GM12878 (cell line): ENCODE results near the gene GTF2F2. TPM values are rescaled to one million over a fixed set of nuclear protein-coding genes. Genes with fewer than 3 reads are reported as not detected.

ENCODE experiments used
- ATAC-seq: fragments of 200-7000 bp; cut with Tn5 transposase; 3 replicates; pipeline ENCODE4 v1.9.1; 2020; ENCODE audit warnings: mild to moderate bottlenecking, moderate library complexity
- BruUV-seq: library from RNA; stranded (reverse); fragments of 400-500 nt; replicated peaks from 2 replicates; lab custom pipeline; 2021; lab: Mats Ljungman, UMichigan
- CTCF ChIA-PET: fragments of 300-600 bp; sonication (Branson Sonifier 250); formaldehyde crosslinking; extraction: SDS; loops from one replicate; lab custom pipeline; 2021; ENCODE audit warnings: inconsistent platforms; lab: Yijun Ruan, JAX
- POLR2A ChIA-PET: fragments of 350-600 bp; formaldehyde crosslinking; extraction: SDS; loops from one replicate; lab custom pipeline; 2021; ENCODE audit warnings: inconsistent platforms; lab: Charles Lee
- RAD21 ChIA-PET: fragments of 300-600 bp; sonication (Branson Sonifier 250); formaldehyde crosslinking; loops from one replicate; lab custom pipeline; 2023; ENCODE audit warnings: antibody characterized with exemption; ENCODE audit not compliant: unreplicated experiment; lab: Charles Lee
- SMC1A ChIA-PET: fragments of 300-600 bp; sonication (Branson Sonifier 250); formaldehyde crosslinking; loops from one replicate; lab custom pipeline; 2023; ENCODE audit not compliant: unreplicated experiment, uncharacterized antibody; lab: Charles Lee
- DNase-seq: peaks from one replicate; pipeline ENCODE4 v3.0.0-alpha.2; 2011; ENCODE audit warnings: low read depth, low spot score
- FAIRE-seq: peaks from 3 replicates; lab custom pipeline; 2011; peaks lifted over from hg19 to GRCh38; lab: Jason Lieb, UNC
- H2AFZ ChIP-seq: 2 replicates; pipeline ENCODE4 v1.6.0; 2011; ENCODE audit warnings: low read depth, low read length, control low read depth; ENCODE audit not compliant: control insufficient read depth
- H3K27ac ChIP-seq: 2 replicates; pipeline ENCODE4 v1.5.1; 2011; ENCODE audit warnings: control low read depth; ENCODE audit not compliant: control insufficient read depth, insufficient read depth
- H3K27me3 ChIP-seq, 2 experiments: replicated peaks in 1 of 2; 2 replicates each; pipeline versions ENCODE4 v1.6.0 to v1.6.1; 2011; ENCODE audit warnings: low read length in 1 of 2; ENCODE audit not compliant: control insufficient read depth in 2 of 2, insufficient read depth in 2 of 2
- H3K36me3 ChIP-seq, 2 experiments: 2 replicates each; pipeline ENCODE4 v1.5.1; 2011; ENCODE audit warnings: low read length in 1 of 2; ENCODE audit not compliant: control insufficient read depth in 2 of 2, insufficient read depth in 2 of 2
- H3K4me1 ChIP-seq: 2 replicates; pipeline ENCODE4 v1.6.1; 2011; ENCODE audit warnings: mild to moderate bottlenecking, low read length, moderate library complexity, mixed read lengths; ENCODE audit not compliant: control insufficient read depth, insufficient read depth
- H3K4me2 ChIP-seq: 2 replicates; pipeline ENCODE4 v1.6.0; 2011; ENCODE audit warnings: control low read depth; ENCODE audit not compliant: control insufficient read depth, insufficient read depth
- H3K4me3 ChIP-seq: fragments of 200-600 bp; sonication (generic); 2 replicates; pipeline ENCODE4 v1.5.1; 2016
- H3K79me2 ChIP-seq: 2 replicates; pipeline ENCODE4 v1.6.0; 2011; ENCODE audit warnings: low read length; ENCODE audit not compliant: control insufficient read depth, insufficient read depth
- H3K9ac ChIP-seq: 2 replicates; pipeline ENCODE4 v1.8.0; 2011; ENCODE audit warnings: low read length, control low read depth, mixed read lengths; ENCODE audit not compliant: control insufficient read depth, insufficient read depth
- H3K9me3 ChIP-seq: replicated peaks from 3 replicates; pipeline ENCODE4 v1.5.1; 2011; ENCODE audit warnings: mild to moderate bottlenecking, low read length; ENCODE audit not compliant: control insufficient read depth, insufficient read depth
- H4K20me1 ChIP-seq: 2 replicates; pipeline ENCODE4 v1.6.0; 2011; ENCODE audit not compliant: control insufficient read depth, insufficient read depth
- BACH1 ChIP-seq: fragments of 450-650 bp; IDR thresholded peaks from 2 replicates; pipeline ENCODE4 v1.6.1; 2017; ENCODE audit warnings: mild to moderate bottlenecking, borderline replicate concordance
- CBFB ChIP-seq: IDR thresholded peaks from 2 replicates; pipeline ENCODE4 v1.6.1; 2016; ENCODE audit warnings: antibody characterized with exemption, low read depth
- CEBPZ ChIP-seq: fragments of 150-350 bp; IDR thresholded peaks from 2 replicates; pipeline ENCODE4 v1.6.1; 2016; ENCODE audit warnings: low read depth, low read length
- CHD1 ChIP-seq: IDR thresholded peaks from 2 replicates; pipeline ENCODE4 v1.6.1; 2012; ENCODE audit warnings: low read depth, low read length, improper control_type of control experiment
- E4F1 ChIP-seq: fragments of 450-650 bp; IDR thresholded peaks from 2 replicates; pipeline ENCODE4 v1.6.1; 2018; ENCODE audit warnings: borderline replicate concordance, mild to moderate bottlenecking; ENCODE audit not compliant: partially characterized antibody
- GATAD2B ChIP-seq: fragments of 450-650 bp; conservative IDR thresholded peaks from 2 replicates; pipeline ENCODE4 v1.6.1; 2017; ENCODE audit warnings: low read depth, mild to moderate bottlenecking, moderate library complexity
- KLF5 ChIP-seq: fragments of 450-650 bp; IDR thresholded peaks from 2 replicates; pipeline ENCODE4 v1.6.1; 2014; ENCODE audit warnings: mild to moderate bottlenecking; ENCODE audit not compliant: partially characterized antibody
- MAX ChIP-seq: IDR thresholded peaks from 2 replicates; pipeline ENCODE4 v1.6.1; 2012; ENCODE audit warnings: low read depth, low read length, improper control_type of control experiment
- NR2C2 ChIP-seq: IDR thresholded peaks from 2 replicates; pipeline ENCODE4 v1.6.1; 2011; ENCODE audit warnings: borderline replicate concordance, low read depth; ENCODE audit not compliant: control insufficient read depth, insufficient read length
- NRF1 ChIP-seq: conservative IDR thresholded peaks from 2 replicates; pipeline ENCODE4 v1.6.1; 2011; ENCODE audit warnings: mild to moderate bottlenecking, low read depth, low read length, improper control_type of control experiment
- SIN3A ChIP-seq: IDR thresholded peaks from 2 replicates; pipeline ENCODE4 v1.6.1; 2012; ENCODE audit warnings: low read depth, low read length, improper control_type of control experiment
- TARDBP ChIP-seq: IDR thresholded peaks from 2 replicates; pipeline ENCODE4 v1.6.1; 2016; ENCODE audit warnings: borderline replicate concordance
- USF2 ChIP-seq: IDR thresholded peaks from 2 replicates; pipeline ENCODE4 v1.6.1; 2011; ENCODE audit warnings: low read depth, low read length, improper control_type of control experiment, borderline replicate concordance
- WRNIP1 ChIP-seq: IDR thresholded peaks from 2 replicates; pipeline ENCODE4 v1.6.1; 2011; ENCODE audit warnings: low read depth, low read length, improper control_type of control experiment, borderline replicate concordance
- ZBED1 ChIP-seq: IDR thresholded peaks from 2 replicates; pipeline ENCODE4 v1.6.1; 2016; ENCODE audit warnings: borderline replicate concordance
- ZNF207 ChIP-seq: fragments of 450-650 bp; IDR thresholded peaks from 2 replicates; pipeline ENCODE4 v1.6.1; 2014; ENCODE audit warnings: antibody characterized with exemption, mild to moderate bottlenecking, borderline replicate concordance
- ZSCAN29 ChIP-seq: fragments of 450-650 bp; IDR thresholded peaks from 2 replicates; pipeline ENCODE4 v1.6.1; 2017; ENCODE audit warnings: mild to moderate bottlenecking, moderate library complexity
- WGBS: methylation state at CpG from one replicate; pipeline ENCODE4 v1.1.6; 2016; ENCODE audit warnings: low lambda C conversion rate; ENCODE audit not compliant: insufficient replicate concordance, insufficient coverage; ENCODE audit errors: missing lambda C conversion rate; 5-methylcytosine and 5-hydroxymethylcytosine counted together
- in situ Hi-C: fragments of 300-500 bp; cut with MboI; formaldehyde crosslinking; loops from 9 replicates; pipeline ENCODE4 v1.14.3; 2018; ENCODE audit warnings: mixed read lengths
- intact Hi-C: fragments of 100-400 bp; cut with micrococcal nuclease; formaldehyde crosslinking; loops from one replicate; pipeline ENCODE4 v1.14.2; 2022; ENCODE audit not compliant: unreplicated experiment
- polyA plus RNA-seq, 11 experiments: library from polyadenylated mRNA; depleted of rRNA in 4 of 11; unstranded in 6 of 11; stranded (reverse) in 5 of 11; fragments of >200 nt; fragmentation: Nextera tagmentation in 4 of 11; fragmentation: Illumina TruSeq in 1 of 11; extraction: Ambion mirVana in 4 of 11; extraction: Trizol in 1 of 11; gene quantifications; 1 replicate in 1 of 11; 2 replicates in 10 of 11; pipeline versions ENCODE4 v1.2.1 to v1.2.3, GENCODE V29; 2011 to 2016; ENCODE audit warnings: inconsistent platforms in 2 of 11, missing spikeins in 2 of 11, low read depth in 1 of 11
- total RNA-seq, 4 experiments: library from RNA; depleted of rRNA in 3 of 4; stranded (reverse); fragments of >200 nt in 3 of 4; fragmentation: Illumina TruSeq in 1 of 4; extraction: Trizol in 1 of 4; gene quantifications; 2 replicates each; pipeline versions ENCODE4 v1.2.1 to v1.2.3, GENCODE V29; 2013 to 2021

The GTF2F2 gene
- total and polyA plus RNA-seq, 10 of the 15 experiments (the other 5 are each of a cell fraction or from before 2014, with no cell fraction given) = 14.5 to 30.8 (median 22.6) TPM

- WGBS = 97% methylated on average over 4 of the region's 4 CpGs
- RAD21 ChIA-PET = no interaction called here
- Histone ChIP-seq H3K4me2 (no peak overlapping the region), H3K4me1 (peaks cover 9% of the 10 kb centered on the region; the same call in 1 of the 2 replicates), H3K9ac (no peak overlapping the region), H3K27ac (no peak overlapping the region), H3K9me3 (no peaks in the 10 kb centered on the region), H3K36me3 (no peaks in the 10 kb centered on the region), H2AFZ (no peak overlapping the region), H3K4me3 (no peak overlapping the region), H4K20me1 (no peaks in the 10 kb centered on the region), H3K27me3 (no peaks in the 10 kb centered on the region; a peak in 1 of 4 replicates), H3K79me2 (no peaks in the 10 kb centered on the region)
- in situ Hi-C loops (no loop called here), intact Hi-C loops (no loop called here)
- POLR2A ChIA-PET = no interaction called here
- no TSS peak for BruUV-seq
- SMC1A ChIA-PET = no interaction called here
- FAIRE-seq (no peak), ATAC-seq (no peak), DNase-seq (no peak)
- CTCF ChIA-PET = no interaction called here
- no peak for TF ChIP-seq CEBPZ
- no peak for TF ChIP-seq TARDBP
- no peak for TF ChIP-seq SIN3A
- TF ChIP-seq ZSCAN29 = no peak
- TF ChIP-seq ZBED1 = no peak
- TF ChIP-seq CBFB = no peak
- TF ChIP-seq MAX = no peak
- no peak for TF ChIP-seq ZNF207
- TF ChIP-seq BACH1 = no peak
- no peak for TF ChIP-seq CHD1
- no peak for TF ChIP-seq NR2C2
- no peak for TF ChIP-seq NRF1
- TF ChIP-seq KLF5 = no peak
- no peak for TF ChIP-seq USF2
- no peak for TF ChIP-seq E4F1
- TF ChIP-seq WRNIP1 = no peak
- TF ChIP-seq GATAD2B = no peak
Observed at GRCh38 chr13:45113233-45114224, 6.8 kb upstream of the GTF2F2 start.
